GM12864 (cell line): ENCODE data around the gene CNTNAP2.

Experiments used
- DNase-seq: peaks from one replicate; pipeline ENCODE4 v3.0.0-alpha.2; 2011; ENCODE audit warnings: low read depth
- H3K4me3 ChIP-seq: 2 replicates; pipeline ENCODE4 v1.5.1; 2011; ENCODE audit warnings: mild to moderate bottlenecking, low read depth, low read length, control low read depth
- CTCF ChIP-seq: IDR thresholded peaks from 2 replicates; pipeline ENCODE4 v1.5.1; 2011; ENCODE audit warnings: low read depth, mild to moderate bottlenecking, moderate library complexity, low read length, control low read depth, inconsistent platforms; ENCODE audit errors: missing control alignments

The CNTNAP2 gene

DNA sequence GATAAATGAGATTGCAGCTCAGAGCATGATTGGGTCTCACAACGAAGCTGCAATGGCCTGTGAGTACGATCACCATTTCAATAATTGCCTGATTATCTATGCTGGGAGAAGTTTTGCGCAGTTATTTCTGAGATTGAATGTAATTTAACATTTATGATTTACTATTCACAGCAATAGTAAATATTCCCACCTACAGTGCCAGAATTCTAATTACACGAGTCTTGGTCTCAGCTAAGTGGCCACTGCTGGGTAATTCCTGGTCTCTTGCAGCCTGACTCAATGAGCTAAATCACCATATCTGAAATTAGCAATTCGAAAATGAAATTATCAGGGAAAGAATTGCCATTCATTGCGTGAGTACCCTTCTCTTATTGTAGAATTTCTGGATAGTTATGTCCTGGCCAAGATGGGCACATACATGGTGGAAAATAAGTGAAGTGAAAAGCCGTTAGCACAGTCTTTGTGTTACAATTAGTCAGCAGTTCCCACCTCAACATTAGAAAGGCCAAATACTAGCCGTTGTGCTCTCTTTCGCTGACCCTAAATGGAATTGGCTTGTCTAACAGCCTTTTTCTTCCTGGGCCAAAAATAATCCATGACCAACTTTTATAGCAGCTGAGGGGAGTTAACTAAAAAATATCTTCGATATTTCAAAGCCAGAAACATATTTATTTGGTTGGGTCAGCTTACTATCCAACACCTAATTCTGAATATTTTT lies 1793.0 kb downstream of the CNTNAP2 start:
- no peak for TF ChIP-seq CTCF
- H3K4me3 ChIP-seq = no peak overlapping the region
- DNase-seq = no peak

- no peak for DNase-seq
- H3K4me3 ChIP-seq = no peak overlapping the region
- TF ChIP-seq CTCF = no peak
These were observed 1794.6 kb downstream of the CNTNAP2 start for GRCh38 chr7:147911201-147911601.

DNA sequence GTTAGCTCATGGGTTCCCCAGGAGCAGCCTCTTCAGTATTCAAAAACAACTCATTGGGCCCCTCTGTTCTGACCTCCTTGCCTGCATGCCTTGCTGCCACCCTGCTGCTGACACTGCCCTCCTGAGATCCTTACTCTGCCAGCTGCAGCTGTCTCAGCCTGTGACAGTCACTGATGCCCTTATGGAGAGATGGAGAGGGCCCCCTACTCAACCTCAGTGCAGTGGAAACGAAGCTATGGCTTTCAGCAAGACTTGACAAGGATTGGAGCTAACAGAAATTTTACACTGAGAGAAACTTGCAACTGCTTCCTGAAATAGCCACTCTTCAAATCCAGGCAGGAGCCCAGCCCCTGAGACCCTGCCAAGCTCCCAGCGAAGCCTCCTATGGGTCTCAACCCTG lies 1795.7 kb downstream of the CNTNAP2 start:
- no peak for DNase-seq
- no peak for TF ChIP-seq CTCF

DNA sequence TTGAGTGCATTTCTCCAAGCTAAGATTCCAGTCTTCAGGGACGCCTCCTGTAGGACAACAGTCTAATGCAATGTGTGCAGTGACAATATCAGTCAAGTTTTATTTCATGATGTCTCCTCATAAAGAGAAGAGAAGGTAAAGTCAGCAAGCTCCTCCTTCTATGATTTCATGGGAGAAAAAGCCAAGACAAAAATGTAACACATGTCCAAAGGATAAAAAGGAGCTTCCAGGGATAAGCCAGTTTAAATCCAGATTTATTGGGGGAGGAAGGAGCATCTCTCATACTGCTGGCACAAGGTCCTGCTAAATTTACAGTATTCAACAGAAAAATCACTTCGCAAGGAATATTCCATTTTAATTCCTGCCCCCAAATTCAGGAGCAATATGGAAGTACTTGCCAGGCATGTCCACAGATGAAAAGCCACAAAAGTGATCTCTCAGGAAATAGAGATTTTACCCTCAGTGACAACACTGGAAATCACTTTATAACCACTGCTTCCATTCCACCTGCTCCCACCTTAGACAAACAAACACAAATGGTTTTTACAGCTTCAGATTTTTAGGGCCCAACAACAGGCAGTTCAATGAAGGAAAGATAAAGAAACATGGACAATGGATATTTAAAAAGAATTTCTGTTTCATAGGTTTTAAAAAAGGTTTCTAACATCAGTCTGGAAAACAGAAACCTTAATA lies 1796.5 kb downstream of the CNTNAP2 start:
- no peak for DNase-seq
- H3K4me3 ChIP-seq = no peak overlapping the region
- TF ChIP-seq CTCF = no peak

More for the DNA sequence above, 1795.7 kb downstream of the CNTNAP2 start:
- no peak overlapping the region for H3K4me3 ChIP-seq

DNA sequence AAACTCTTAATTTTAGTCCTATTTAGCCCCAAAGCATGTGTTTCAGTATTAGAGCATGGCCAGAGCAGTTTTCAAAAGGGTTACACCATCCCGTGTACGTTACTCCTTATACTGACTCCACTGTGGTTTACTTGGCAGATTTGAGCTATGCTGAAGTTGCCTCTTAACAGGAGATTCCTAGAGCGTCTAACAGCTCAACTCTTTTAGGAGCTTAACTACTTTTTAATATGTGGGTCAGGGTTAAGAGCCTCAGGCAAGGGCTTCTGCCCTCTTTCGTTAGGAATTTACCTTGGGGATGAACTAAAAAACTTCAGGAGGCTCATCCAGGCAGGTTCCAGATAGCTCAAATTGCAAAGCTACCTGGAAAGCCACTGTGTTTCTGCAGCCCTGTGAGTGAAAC lies 1799.2 kb downstream of the CNTNAP2 start:
- H3K4me3 ChIP-seq = no peak overlapping the region
- DNase-seq = no peak
- no peak for TF ChIP-seq CTCF

GRCh38 chr7:147916573-147916972 lies 1800.0 kb downstream of the CNTNAP2 start:
- TF ChIP-seq CTCF = no peak
- H3K4me3 ChIP-seq = no peak overlapping the region
- DNase-seq = no peak
